NCI-H446 treated with DMSO at 0.1 percent for 48 hours (cell line): Measurements from ENCODE around the gene PNKD.

Experiments used
- DNase-seq: peaks from one replicate; lab custom pipeline; 2025; lab: John Stamatoyannopoulos, UW

Gene PNKD, protein sequence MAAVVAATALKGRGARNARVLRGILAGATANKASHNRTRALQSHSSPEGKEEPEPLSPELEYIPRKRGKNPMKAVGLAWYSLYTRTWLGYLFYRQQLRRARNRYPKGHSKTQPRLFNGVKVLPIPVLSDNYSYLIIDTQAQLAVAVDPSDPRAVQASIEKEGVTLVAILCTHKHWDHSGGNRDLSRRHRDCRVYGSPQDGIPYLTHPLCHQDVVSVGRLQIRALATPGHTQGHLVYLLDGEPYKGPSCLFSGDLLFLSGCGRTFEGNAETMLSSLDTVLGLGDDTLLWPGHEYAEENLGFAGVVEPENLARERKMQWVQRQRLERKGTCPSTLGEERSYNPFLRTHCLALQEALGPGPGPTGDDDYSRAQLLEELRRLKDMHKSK

DNA sequence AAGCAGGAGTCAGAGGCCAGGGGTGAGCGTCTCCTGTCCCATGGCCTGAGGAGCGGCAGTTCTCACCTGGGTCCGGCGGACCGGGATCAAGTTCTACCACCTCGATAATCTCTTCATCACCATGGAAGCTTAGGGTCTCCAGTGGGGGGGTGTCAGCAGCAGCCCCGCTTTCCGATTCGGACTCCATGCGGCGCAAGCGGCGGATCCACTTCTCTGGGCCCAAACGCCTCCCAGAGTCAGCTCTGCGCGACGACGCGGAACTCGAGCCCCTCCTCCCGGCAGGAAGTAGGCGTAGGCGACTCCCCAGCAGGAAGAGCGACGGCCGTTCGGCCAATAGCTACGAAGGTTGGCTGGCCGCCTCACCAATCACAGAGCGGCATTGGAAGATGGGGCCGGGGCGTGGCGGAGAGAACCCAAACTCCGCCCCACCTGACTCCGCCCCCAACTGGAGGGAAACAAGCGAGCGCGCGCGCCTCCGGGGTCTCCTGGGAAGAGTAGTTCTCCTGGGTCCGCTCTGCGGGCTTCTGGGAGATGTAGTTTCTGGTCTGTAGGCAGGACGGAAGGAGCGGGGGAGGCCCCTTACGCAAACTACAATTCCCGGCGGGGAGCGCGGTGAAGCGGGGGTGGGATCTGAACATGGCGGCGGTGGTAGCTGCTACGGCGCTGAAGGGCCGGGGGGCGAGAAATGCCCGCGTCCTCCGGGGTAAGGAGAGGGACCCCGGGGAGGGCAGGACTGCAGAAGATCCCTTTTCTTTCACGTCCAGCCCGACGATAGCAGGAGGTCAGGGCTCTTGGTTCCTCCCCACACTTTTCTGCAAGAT is at the start of gene PNKD, which contains the start of gene AAMP:
PNKD (plus strand) TSS at position 620 of the 821 bp plus-strand sequence; CDS start at position 637, 17 bp downstream.
AAMP (minus strand) TSS at position 238 of the 821 bp plus-strand sequence; CDS start at position 187, 51 bp downstream.
- peak; percentile 99 for DNase-seq

- no peak for DNase-seq
These were observed 49.3 kb upstream of the PNKD start for GRCh38 chr2:218221000-218221399.

GRCh38 chr2:218223046-218223445 is 47.3 kb upstream of the PNKD start:
- DNase-seq: no peak

DNA sequence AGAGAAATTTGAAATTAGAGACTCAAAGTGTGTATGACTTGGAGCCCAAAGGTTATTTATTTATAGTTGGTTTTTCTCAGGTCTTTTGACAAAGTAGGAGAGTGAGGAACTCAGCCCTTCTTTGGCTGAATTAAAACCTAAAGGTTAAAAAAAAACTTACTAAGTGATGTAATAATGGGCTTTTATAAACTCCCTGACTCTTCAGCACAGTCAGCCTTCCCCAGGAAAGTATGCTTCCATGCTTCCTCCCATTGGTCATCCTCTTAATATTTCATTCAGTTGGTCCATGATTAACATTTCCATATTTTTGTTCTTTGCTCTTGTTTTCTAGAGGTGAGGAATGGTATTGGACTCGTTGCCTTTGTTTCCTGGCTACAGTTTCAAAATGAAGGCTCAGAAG is 46.1 kb upstream of the PNKD start:
- no peak for DNase-seq

GRCh38 chr2:218226903-218227302 is 43.4 kb upstream of the PNKD start:
- DNase-seq: no peak

DNA sequence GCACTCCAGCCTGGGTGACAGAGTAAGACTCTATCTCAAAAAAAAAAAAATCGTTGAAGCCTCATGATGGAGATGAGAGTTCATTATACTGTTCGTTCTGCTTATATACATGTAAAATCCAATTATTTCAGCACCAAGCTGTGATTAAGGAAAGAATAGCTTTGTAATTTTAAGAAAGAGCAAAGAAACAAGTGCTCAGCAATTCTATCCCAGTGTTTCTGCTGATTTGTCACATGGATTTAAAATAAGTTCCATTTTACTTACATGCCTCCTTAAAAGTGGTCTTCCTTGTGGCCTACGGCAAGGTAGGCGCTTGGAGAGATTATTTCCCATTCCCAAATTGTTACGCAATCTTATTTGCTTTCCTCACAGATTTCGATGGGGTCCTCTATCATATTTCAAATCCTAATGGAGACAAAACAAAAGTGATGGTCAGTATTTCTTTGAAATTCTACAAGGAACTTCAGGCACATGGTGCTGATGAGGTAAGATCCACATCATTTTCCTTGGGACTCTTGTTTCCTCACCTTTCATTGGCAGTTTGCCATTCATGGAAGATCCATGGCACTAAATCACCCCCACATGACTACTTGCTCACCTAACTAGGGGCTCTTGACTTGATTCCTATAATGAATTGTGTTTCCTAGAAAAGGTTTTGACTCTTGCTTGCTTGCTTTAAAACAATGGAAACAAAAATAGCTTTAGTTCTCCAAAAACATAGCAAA is 41.8 kb upstream of the PNKD start:
- no peak for DNase-seq

GRCh38 chr2:218229239-218229638 is 41.1 kb upstream of the PNKD start:
- DNase-seq: no peak

DNA sequence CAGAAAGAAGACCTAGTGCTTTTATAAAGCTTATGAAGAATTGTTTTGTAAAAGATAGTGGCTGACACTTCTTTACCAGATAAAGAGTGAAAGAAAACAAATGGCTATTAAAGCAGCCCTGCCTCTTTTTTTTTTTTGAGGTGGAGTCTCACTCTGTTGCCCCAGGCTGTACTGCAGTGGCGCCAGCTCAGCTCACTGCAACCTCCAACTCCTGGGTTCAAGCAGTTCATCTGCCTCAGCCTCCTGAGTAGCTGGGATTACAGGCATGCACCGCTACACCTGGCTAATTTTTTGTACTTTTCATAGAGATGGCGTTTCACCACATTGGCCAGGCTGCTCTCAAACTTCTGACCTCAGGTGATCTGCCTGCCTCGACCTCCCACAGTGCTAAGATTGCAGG is 40.5 kb upstream of the PNKD start:
- no peak for DNase-seq

- no peak for DNase-seq
These were observed 39.4 kb upstream of the PNKD start for GRCh38 chr2:218230882-218231281.

GRCh38 chr2:218233543-218233942 is 36.8 kb upstream of the PNKD start:
- DNase-seq: no peak

DNA sequence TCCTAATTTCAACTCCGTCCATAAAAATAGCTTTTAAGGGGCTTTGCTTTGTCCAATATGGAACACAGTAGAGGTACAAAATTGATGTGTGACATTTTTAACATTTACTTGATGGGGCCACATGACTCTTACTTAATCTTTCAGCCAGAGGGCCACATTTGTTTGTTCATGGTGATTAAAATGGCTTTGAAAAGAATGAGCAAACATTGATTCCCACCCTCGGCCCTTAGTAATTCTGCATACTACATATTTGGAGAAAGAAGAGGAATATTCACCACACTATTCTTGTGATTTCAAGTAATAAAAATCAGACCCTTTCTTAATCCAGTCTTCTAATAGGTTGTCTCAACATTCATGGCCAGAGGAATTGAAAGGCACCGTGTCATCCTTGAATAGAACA is 35.8 kb upstream of the PNKD start:
- DNase-seq: no peak

GRCh38 chr2:218235017-218235416 is 35.3 kb upstream of the PNKD start:
- DNase-seq: no peak

DNA sequence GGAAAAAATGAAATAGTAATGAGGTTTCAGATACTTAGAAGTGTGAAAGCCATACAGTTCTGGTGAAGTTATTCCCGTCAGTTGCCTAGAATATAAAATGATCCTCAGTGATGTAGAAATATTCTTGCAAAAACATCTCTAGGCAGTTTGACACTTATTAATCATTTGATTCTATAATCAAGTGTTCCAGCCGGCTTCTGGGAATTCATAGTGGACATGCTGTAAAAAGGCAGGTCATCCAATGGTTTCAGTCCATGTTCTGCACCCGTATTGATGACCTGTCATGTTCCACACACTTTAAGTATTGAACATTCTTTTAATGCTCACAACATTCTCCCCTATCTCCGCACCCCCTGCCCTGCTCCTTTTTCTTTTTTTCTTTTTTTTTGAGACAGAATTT is 33.5 kb upstream of the PNKD start:
- no peak for DNase-seq

DNA sequence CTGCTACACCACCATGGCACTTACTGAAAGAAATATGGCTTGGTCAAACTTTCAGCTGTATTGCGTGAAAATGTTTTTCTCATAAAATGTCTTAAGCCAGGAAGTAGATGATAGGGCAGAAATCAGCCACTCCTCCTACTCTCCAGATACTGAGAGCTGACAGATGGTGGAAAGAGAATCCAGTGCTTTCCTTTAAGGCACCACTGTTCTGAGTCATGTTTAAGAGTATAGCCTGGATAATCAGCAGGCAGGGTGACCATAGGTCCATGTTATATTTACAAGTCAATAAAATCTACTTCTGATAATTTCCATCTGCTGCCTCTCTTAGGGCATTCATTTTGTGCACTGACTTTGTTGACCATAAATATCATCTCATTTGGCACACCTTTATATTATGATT is 31.4 kb upstream of the PNKD start:
- no peak for DNase-seq

- DNase-seq: no peak
These were observed 26.1 kb upstream of the PNKD start for GRCh38 chr2:218244204-218244603.

- no peak for DNase-seq
These were observed 25.7 kb upstream of the PNKD start for GRCh38 chr2:218244665-218245064.

DNA sequence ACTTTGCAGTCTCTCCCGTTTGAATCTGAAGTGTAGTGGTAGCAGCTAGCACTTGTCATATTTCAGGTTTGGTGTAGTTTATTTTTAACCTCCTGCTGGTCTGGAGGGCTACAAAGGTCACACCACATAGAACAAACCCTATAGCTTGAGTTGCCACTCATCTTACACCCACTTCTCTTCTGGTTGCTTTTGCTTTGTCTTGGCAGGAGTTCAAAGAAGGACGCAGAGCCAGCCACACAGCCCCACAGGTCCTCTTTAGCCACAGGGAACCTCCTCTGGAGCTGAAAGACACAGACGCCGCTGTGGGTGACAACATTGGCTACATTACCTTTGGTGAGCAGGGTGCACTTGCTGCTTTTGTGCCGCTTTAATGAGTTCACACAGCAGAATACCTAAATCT is 25.1 kb upstream of the PNKD start:
- DNase-seq: no peak

DNA sequence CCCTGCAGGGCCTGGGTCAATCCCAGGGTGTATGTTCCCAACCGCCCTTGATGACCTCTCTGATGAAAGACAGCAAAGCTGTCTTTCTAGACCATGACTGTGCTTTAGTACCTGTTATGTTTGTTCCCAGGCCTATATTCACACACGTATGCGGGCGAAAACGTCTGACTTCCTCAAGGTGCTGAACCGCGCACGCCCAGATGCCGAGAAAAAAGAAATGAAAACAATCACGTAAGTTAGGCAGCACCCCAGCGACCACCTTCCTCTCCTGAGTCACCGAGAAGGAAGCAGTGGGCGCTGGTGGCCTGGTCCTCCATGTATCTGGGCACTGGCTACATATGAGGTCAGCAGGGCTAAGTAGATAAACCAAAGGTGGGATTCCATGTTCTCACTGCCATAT is 20.6 kb upstream of the PNKD start:
- no peak for DNase-seq

- DNase-seq: no peak
These were observed 17.6 kb upstream of the PNKD start for GRCh38 chr2:218252509-218253231.

- no peak for DNase-seq
These were observed 17.1 kb upstream of the PNKD start for GRCh38 chr2:218253232-218253625.

GRCh38 chr2:218255446-218255845 is 14.9 kb upstream of the PNKD start:
- no peak for DNase-seq
